ENCODE data around the gene BHLHA15.
A peak's percentile ranks its signal among the peaks of the same experiment; 100 is the strongest.

The BHLHA15 gene

DNA sequence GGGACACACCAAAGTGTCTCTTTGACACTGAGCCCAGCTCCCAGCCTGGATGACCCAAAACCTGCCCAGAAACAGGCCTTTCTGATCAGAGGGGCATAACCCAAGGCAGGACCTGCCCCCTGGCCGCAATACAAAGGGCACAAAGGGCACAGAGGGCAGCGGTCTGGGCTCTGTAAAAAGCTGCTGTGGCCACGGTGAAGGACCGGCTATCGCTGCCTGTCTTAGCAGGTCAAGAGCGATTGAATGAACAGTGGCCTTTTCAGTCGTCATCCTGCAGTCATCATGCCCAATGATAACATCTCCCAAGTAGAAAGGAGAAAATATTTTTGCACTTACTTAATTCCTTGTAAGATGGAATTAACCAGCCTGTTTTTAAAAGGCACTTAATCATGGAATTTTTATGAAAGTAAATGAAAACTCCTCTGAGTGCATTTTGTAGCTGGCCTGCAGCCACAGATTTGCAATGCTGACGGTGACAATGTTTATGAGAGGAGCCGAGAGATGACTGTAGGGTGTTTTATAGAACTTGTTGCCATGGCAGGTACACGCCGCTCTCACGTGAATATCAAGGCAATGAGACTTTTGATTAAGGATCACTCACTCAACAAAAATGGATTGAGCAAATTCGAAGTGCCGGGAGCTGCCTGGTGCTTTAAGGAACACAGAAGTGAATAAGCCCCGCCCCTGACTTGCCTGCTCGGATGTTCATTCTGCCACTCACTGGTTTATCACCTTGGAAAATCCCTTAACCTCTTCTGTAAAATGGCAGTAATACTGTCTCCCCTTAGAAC, 47.3 kb upstream of the BHLHA15 start:
- no peak for DNase-seq (ENCODE audit: low read depth in 1 of 2, low spot score in 1 of 2)
- Histone ChIP-seq H3K27me3 (ENCODE audit: insufficient read depth, poor library complexity, severe bottlenecking) (no peaks in the 10 kb centered on the region), H3K27ac (replicated peaks) (no peak overlapping the region), H3K4me3 (replicated peaks; ENCODE audit: insufficient read depth, low read length) (no peak overlapping the region)
- no peak for TF ChIP-seq GABPA (IDR thresholded peaks at IDR 0.05; ENCODE audit: low read depth)
- no peak for TF ChIP-seq POLR2AphosphoS5 (IDR thresholded peaks at IDR 0.05; ENCODE audit: low read depth)
- TF ChIP-seq, protein P1, sequence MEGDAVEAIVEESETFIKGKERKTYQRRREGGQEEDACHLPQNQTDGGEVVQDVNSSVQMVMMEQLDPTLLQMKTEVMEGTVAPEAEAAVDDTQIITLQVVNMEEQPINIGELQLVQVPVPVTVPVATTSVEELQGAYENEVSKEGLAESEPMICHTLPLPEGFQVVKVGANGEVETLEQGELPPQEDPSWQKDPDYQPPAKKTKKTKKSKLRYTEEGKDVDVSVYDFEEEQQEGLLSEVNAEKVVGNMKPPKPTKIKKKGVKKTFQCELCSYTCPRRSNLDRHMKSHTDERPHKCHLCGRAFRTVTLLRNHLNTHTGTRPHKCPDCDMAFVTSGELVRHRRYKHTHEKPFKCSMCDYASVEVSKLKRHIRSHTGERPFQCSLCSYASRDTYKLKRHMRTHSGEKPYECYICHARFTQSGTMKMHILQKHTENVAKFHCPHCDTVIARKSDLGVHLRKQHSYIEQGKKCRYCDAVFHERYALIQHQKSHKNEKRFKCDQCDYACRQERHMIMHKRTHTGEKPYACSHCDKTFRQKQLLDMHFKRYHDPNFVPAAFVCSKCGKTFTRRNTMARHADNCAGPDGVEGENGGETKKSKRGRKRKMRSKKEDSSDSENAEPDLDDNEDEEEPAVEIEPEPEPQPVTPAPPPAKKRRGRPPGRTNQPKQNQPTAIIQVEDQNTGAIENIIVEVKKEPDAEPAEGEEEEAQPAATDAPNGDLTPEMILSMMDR (IDR thresholded peaks at IDR 0.05; ENCODE audit: insufficient read depth, low read length): no peak
- TF ChIP-seq, protein P2, sequence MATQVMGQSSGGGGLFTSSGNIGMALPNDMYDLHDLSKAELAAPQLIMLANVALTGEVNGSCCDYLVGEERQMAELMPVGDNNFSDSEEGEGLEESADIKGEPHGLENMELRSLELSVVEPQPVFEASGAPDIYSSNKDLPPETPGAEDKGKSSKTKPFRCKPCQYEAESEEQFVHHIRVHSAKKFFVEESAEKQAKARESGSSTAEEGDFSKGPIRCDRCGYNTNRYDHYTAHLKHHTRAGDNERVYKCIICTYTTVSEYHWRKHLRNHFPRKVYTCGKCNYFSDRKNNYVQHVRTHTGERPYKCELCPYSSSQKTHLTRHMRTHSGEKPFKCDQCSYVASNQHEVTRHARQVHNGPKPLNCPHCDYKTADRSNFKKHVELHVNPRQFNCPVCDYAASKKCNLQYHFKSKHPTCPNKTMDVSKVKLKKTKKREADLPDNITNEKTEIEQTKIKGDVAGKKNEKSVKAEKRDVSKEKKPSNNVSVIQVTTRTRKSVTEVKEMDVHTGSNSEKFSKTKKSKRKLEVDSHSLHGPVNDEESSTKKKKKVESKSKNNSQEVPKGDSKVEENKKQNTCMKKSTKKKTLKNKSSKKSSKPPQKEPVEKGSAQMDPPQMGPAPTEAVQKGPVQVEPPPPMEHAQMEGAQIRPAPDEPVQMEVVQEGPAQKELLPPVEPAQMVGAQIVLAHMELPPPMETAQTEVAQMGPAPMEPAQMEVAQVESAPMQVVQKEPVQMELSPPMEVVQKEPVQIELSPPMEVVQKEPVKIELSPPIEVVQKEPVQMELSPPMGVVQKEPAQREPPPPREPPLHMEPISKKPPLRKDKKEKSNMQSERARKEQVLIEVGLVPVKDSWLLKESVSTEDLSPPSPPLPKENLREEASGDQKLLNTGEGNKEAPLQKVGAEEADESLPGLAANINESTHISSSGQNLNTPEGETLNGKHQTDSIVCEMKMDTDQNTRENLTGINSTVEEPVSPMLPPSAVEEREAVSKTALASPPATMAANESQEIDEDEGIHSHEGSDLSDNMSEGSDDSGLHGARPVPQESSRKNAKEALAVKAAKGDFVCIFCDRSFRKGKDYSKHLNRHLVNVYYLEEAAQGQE (IDR thresholded peaks at IDR 0.05; ENCODE audit: insufficient replicate concordance, low read depth): no peak
- no peak for TF ChIP-seq SPI1 (IDR thresholded peaks at IDR 0.05; ENCODE audit: borderline replicate concordance, low read depth)

DNA sequence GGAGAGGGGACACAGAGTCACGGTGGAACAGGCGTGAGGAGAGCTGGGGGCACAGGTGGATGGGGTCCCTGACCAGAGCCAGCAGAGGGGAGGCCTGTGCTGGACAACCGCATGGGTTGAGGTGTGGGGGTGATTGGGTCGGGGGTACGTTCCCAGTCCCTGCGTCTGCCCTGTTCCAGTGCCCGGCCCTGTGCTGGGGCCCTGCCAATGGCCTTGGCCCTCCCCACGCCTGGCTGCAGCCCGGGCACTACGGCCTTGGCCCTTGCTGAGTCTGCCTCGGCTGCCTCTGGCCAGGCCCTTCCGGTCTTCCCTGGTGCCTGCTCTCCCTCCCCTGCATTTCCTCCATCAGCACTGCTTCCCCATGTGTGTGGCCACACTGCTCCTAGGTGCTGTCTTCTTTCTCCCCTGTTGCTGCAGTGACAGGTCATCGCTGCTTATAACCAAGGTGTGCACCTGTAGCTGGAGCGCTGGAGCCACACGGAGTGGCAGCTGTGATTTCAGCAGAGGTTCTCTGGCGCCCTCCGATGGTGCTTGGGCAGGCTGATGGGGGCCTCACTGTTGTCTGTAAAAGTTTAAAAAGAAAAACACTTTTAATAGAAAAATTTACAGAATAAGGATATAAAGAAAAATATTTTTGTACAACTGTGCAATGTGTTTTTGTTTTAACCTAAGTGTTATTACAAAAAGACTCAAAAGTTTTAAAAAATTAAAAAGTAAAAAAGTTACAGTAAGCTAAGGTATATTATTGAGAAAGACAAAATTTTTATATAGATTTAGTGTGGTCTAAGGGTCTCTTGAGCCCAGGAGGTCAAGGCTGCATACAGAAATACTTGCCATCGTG, 45.2 kb upstream of the BHLHA15 start:
- peak in 1 of 2 experiments; percentile 51 for DNase-seq (ENCODE audit: low read depth in 1 of 2, low spot score in 1 of 2)
- H3K4me3 ChIP-seq (replicated peaks; ENCODE audit: insufficient read depth, low read length): no peak overlapping the region
- H3K27me3 ChIP-seq (ENCODE audit: insufficient read depth, poor library complexity, severe bottlenecking): no peaks in the 10 kb centered on the region
- TF ChIP-seq, protein P1 (IDR thresholded peaks at IDR 0.05; ENCODE audit: insufficient read depth, low read length): peak; percentile 25
- TF ChIP-seq SPI1 (IDR thresholded peaks at IDR 0.05; ENCODE audit: borderline replicate concordance, low read depth): no peak
- H3K27ac ChIP-seq (replicated peaks): no peak overlapping the region

DNA sequence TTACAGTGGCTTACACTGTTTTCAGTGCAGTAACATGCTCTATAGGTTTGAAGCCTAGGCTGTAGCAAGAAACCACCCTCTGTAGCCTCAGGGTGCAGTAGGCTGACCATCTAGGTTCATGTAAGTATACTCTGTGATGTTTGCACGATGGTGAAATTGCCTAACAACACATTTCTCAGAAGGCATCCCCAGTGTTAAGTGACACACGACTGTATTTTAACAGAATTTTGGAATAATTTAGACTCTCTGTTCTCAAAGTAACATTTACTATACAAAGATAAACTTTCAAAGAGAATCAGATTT, 44.6 kb upstream of the BHLHA15 start:
- DNase-seq (ENCODE audit: low read depth in 1 of 2, low spot score in 1 of 2): no peak
- Histone ChIP-seq H3K27ac (replicated peaks) (no peak overlapping the region), H3K27me3 (ENCODE audit: insufficient read depth, poor library complexity, severe bottlenecking) (no peaks in the 10 kb centered on the region), H3K4me3 (replicated peaks; ENCODE audit: insufficient read depth, low read length) (no peak overlapping the region)
- TF ChIP-seq, protein P2 (IDR thresholded peaks at IDR 0.05; ENCODE audit: insufficient replicate concordance, low read depth): no peak
- no peak for TF ChIP-seq POLR2AphosphoS5 (IDR thresholded peaks at IDR 0.05; ENCODE audit: low read depth)
- TF ChIP-seq, protein P1 (IDR thresholded peaks at IDR 0.05; ENCODE audit: insufficient read depth, low read length): no peak
- TF ChIP-seq SPI1 (IDR thresholded peaks at IDR 0.05; ENCODE audit: borderline replicate concordance, low read depth): no peak
- no peak for TF ChIP-seq GABPA (IDR thresholded peaks at IDR 0.05; ENCODE audit: low read depth)

All from HL-60 (cell line).